ENCODE results near the gene EMID1. TPM values are rescaled to one million over a fixed set of nuclear protein-coding genes. Genes with fewer than 3 reads are reported as not detected.

EMID1 gene
- total RNA-seq, 2 experiments from 2014 or later: not detected

DNA sequence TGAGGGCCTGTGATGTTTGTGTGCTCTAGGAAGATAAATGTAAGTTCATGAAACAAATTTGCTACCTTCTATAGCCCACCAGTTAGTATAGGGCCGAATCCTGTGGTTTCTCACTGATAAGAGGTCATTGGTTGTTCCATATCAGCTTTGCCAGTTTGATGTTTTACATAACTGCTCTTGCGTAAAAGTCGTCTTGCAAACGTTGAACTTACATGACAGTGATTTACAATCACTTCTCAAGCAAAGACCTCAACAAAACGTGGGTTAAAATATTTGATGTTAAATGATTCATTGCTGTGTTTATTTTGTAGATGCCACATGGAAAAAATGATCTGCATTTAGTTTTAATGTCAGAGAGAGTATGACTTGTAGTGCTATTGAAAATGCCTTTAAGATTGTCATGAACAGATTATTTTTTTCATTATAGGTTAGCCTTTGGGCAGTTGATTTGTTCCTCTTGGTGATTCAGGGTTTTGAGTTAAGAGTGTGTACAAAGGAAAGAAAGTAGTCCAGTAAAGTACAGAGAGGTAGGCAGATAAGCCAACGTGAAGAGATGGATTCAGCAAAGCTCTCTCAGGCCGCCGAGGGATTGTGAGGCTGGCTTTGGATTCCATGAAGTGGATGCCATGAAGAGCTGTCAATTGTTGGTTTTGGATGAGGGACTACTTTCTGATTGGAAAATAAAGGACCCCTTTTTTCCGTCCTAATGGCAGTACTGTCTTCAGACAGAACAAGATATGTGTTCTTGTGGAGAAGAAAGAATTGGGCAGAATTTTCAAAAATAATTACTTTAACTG, 65.0 kb downstream of the EMID1 start:
- ATAC-seq (no peak), DNase-seq (no peak)
- Mint-ChIP-seq H3K4me3 (peak overlapping the region; percentile 87), H3K4me1 (ENCODE audit: low read depth) (peaks cover 69% of the 10 kb centered on the region), H3K27me3 (ENCODE audit: low read depth) (no peaks in the 10 kb centered on the region), H3K36me3 (ENCODE audit: low read depth) (peaks cover 82% of the 10 kb centered on the region), H3K9me3 (ENCODE audit: insufficient read depth) (no peaks in the 10 kb centered on the region), H3K27ac (peak overlapping the region; percentile 39)
- CTCF ChIA-PET: interaction anchor here (0.7 to 1.2 kb wide), 4 partner anchors 9 to 43 kb away, joined by 3 read pairs; partner anchors contain the start of gene GAS2L1
- POLR2A ChIA-PET: interaction anchor here (1.1 to 1.3 kb wide), 3 partner anchors 9 to 30 kb away, joined by 3 to 7 read pairs (median 4); no protein-coding TSS in a partner anchor

DNA sequence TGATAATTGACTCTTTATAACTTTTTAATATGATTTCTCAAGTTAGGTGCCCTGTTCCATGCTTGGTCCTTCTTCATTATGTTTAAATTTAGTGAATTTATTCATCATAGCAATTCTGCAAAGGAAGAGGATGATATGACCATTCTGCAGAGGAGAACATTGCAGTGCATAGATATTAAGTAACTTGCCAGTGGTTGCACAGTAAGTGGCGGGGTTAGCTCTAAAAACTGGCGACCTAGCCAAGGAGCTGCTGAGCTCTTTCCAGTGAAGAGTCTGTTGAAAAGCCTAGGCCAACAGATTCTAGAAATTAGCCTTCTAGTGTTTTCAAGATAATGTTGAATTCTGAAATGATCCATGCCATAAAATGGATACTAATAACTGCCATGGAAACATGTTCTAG, 66.9 kb downstream of the EMID1 start:
- ChIA-PET CTCF (interaction anchor here (1.2 kb wide), 1 partner anchor 16 kb away, joined by 3 read pairs; no protein-coding TSS in a partner anchor), POLR2A (interaction anchor here (0.5 kb wide), 1 partner anchor 1382 kb away, joined by 3 read pairs; no protein-coding TSS in a partner anchor)
- Mint-ChIP-seq H3K27ac (no peak overlapping the region), H3K4me1 (ENCODE audit: low read depth) (peaks cover 64% of the 10 kb centered on the region), H3K4me3 (no peak overlapping the region), H3K27me3 (ENCODE audit: low read depth) (no peaks in the 10 kb centered on the region), H3K36me3 (ENCODE audit: low read depth) (peaks cover 88% of the 10 kb centered on the region), H3K9me3 (ENCODE audit: insufficient read depth) (no peaks in the 10 kb centered on the region)
- no peak for DNase-seq
- ATAC-seq: no peak

DNA sequence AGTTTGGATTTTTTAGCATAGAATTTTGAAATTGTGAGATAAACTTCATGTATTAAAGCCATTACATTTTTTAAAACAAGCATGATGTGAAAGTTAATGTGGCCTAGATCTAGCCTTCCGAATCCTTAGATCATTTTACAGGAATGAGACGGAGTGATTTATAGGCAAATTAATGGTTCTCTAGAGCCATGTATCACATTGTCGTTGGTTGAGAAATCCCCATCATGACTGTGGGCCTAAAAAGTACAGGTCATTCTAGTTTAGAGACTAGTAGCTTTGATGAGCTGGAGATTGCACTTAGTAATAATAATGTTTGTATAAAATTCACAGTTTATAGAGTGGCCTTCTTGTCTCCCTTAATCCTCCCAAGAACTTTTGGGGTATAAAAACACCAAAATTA, 69.5 kb downstream of the EMID1 start:
- Mint-ChIP-seq H3K27me3 (ENCODE audit: low read depth) (no peaks in the 10 kb centered on the region), H3K9me3 (ENCODE audit: insufficient read depth) (no peaks in the 10 kb centered on the region), H3K4me3 (no peak overlapping the region), H3K36me3 (ENCODE audit: low read depth) (peaks cover 93% of the 10 kb centered on the region), H3K27ac (no peak overlapping the region), H3K4me1 (ENCODE audit: low read depth) (peaks cover 69% of the 10 kb centered on the region)
- no peak for DNase-seq
- ChIA-PET CTCF (interaction anchor here (1.2 kb wide), 1 partner anchor 11 kb away, joined by 3 read pairs; no protein-coding TSS in a partner anchor), POLR2A (no interaction called here)
- ATAC-seq: no peak

DNA sequence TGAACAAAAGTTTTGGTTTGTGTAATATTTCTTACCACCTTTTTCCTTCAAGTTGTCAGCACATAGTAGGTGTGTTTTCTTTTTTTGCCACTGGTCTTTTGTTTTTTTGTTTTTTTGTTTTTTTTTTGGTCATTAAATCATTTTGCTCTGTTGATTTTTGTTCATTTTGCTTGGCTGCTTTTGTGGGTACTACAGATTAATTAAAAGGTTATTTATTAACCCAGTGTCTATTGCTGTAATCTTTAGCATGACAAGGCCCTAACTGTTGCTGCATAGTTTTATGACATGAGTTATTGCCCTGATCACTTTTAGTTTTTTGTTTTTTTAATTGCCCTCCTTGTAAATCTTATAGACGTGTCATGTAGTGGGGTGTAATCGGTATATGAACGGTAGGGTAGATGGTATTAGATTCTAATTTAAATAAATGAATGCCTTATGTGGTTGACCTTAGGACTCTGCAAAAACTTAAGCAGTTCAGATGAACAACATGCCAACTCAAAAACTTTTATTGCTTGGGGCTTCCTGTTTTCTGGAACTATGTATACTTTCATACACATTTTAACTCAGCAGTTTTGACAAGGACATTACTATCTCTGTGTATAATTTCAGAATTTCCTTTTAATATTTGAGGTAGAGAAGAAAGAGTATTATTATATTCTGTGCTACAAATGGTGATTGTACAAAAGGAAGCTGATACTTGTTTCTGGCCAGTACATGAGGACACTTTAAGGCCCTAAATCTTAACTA, 70.3 kb downstream of the EMID1 start:
- H3K27me3 Mint-ChIP-seq (ENCODE audit: low read depth): no peaks in the 10 kb centered on the region
- no peak for ATAC-seq
- peaks cover 88% of the 10 kb centered on the region for H3K36me3 Mint-ChIP-seq (ENCODE audit: low read depth)
- H3K4me3 Mint-ChIP-seq: no peak overlapping the region
- DNase-seq: no peak
- peaks cover 62% of the 10 kb centered on the region for H3K4me1 Mint-ChIP-seq (ENCODE audit: low read depth)
- H3K27ac Mint-ChIP-seq: no peak overlapping the region
- no peaks in the 10 kb centered on the region for H3K9me3 Mint-ChIP-seq (ENCODE audit: insufficient read depth)
- ChIA-PET POLR2A (interaction anchor here (0.8 kb wide), 1 partner anchor 7 kb away, joined by 3 read pairs; no protein-coding TSS in a partner anchor), CTCF (interaction anchor here (1.2 kb wide), 1 partner anchor 10 kb away, joined by 3 read pairs; no protein-coding TSS in a partner anchor)

DNA sequence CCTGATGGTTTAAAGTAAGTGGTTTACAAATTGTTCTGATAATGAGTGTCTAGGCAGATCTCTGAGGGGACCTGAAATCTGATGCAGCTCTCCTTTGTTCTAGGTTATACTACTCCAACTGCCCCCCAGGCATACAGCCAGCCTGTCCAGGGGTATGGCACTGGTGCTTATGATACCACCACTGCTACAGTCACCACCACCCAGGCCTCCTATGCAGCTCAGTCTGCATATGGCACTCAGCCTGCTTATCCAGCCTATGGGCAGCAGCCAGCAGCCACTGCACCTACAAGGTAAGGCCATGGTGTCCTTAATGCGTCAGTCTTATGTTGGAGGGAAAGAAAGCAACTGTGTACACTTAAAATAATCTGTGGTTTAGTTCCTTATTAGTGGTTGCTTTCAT, 72.2 kb downstream of the EMID1 start:
- no peaks in the 10 kb centered on the region for H3K27me3 Mint-ChIP-seq (ENCODE audit: low read depth)
- H3K4me1 Mint-ChIP-seq (ENCODE audit: low read depth): peaks cover 43% of the 10 kb centered on the region
- no peak overlapping the region for H3K4me3 Mint-ChIP-seq
- POLR2A ChIA-PET: no interaction called here
- CTCF ChIA-PET: interaction anchor here (0.8 to 1.0 kb wide), 2 partner anchors 15 to 33 kb away, joined by 3 read pairs; no protein-coding TSS in a partner anchor
- no peak overlapping the region for H3K27ac Mint-ChIP-seq
- H3K9me3 Mint-ChIP-seq (ENCODE audit: insufficient read depth): no peaks in the 10 kb centered on the region
- DNase-seq: no peak
- H3K36me3 Mint-ChIP-seq (ENCODE audit: low read depth): peaks cover 82% of the 10 kb centered on the region
- ATAC-seq: no peak

DNA sequence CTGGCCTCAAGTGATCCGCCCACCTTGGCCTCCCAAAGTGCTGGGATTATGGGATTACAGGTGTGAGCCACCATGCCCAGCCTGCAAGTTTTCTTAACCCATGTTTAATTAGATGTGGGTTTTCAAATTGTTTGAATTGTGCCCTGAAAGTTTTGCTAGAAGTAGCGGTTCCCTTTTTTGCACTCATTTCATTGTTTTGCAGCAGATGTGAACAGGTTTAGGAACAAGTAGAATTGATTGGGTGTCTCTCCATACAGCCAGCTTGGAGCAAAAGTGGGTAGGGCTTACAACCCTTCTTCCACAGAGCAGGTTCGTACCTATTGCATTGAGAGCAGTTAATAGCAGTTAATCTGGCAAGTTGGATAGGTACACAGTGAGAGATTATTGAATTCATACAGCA, 78.5 kb downstream of the EMID1 start:
- H3K27me3 Mint-ChIP-seq (ENCODE audit: low read depth): no peaks in the 10 kb centered on the region
- DNase-seq: no peak
- H3K4me3 Mint-ChIP-seq: no peak overlapping the region
- ATAC-seq: no peak
- CTCF ChIA-PET: no interaction called here
- H3K4me1 Mint-ChIP-seq (ENCODE audit: low read depth): peaks cover 6% of the 10 kb centered on the region
- POLR2A ChIA-PET: interaction anchor here (1.1 kb wide), 1 partner anchor 16 kb away, joined by 5 read pairs; the partner anchor contains the start of genes EWSR1 and RHBDD3
- no peak overlapping the region for H3K27ac Mint-ChIP-seq
- H3K9me3 Mint-ChIP-seq (ENCODE audit: insufficient read depth): no peaks in the 10 kb centered on the region
- H3K36me3 Mint-ChIP-seq (ENCODE audit: low read depth): peaks cover 78% of the 10 kb centered on the region

DNA sequence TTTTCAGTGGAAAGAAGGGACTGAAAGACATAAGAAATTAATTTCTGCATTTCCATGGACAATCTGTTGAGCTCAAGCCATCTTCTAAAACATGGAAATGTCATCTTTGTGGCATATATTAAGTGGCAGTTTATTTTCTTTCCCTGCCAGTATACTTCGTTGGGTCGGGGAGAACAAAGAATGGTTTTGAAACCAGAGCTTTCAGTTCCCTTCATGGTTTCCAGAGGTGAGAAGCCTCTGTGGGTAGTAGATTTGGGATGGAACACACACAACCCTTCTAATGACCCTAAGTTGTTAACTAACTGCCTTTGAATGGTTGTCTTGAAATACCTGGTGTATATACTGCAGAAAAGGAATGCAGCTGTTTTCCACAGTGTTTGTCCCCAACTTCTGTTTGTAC, 83.1 kb downstream of the EMID1 start:
- Mint-ChIP-seq H3K4me3 (no peak overlapping the region), H3K9me3 (ENCODE audit: insufficient read depth) (no peaks in the 10 kb centered on the region), H3K27me3 (ENCODE audit: low read depth) (no peaks in the 10 kb centered on the region), H3K36me3 (ENCODE audit: low read depth) (peaks cover 83% of the 10 kb centered on the region), H3K4me1 (ENCODE audit: low read depth) (peaks cover 5% of the 10 kb centered on the region), H3K27ac (no peak overlapping the region)
- ChIA-PET POLR2A (interaction anchor here (1.0 kb wide), 1 partner anchor 10 kb away, joined by 3 read pairs; no protein-coding TSS in a partner anchor), CTCF (interaction anchor here (0.8 to 1.2 kb wide), 3 partner anchors 8 to 17 kb away, joined by 3 read pairs; no protein-coding TSS in a partner anchor)
- ATAC-seq (no peak), DNase-seq (no peak)

DNA sequence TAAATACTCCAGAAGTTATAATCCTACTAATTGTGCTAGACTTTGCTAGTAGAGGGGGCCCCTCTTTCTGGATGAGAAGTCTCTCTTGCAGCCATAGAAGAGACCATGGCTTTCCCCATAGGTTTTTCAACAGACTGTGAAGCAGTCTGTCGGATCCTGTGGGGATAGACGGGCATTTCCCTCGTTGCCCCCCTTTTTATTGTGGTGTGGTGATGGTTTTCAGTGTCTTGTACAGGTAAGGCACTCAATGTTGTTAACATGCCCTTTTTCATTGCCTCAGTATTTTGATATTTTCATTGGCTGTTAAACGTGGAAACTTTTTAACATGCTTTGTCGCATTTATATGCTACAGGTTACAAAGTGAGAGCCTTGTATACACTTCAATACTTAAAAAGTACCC, 84.4 kb downstream of the EMID1 start:
- Mint-ChIP-seq H3K36me3 (ENCODE audit: low read depth) (peaks cover 82% of the 10 kb centered on the region), H3K4me1 (ENCODE audit: low read depth) (peaks cover 5% of the 10 kb centered on the region), H3K4me3 (no peak overlapping the region), H3K27ac (no peak overlapping the region), H3K9me3 (ENCODE audit: insufficient read depth) (no peaks in the 10 kb centered on the region), H3K27me3 (ENCODE audit: low read depth) (no peaks in the 10 kb centered on the region)
- ChIA-PET CTCF (no interaction called here), POLR2A (no interaction called here)
- DNase-seq (no peak), ATAC-seq (no peak)

DNA sequence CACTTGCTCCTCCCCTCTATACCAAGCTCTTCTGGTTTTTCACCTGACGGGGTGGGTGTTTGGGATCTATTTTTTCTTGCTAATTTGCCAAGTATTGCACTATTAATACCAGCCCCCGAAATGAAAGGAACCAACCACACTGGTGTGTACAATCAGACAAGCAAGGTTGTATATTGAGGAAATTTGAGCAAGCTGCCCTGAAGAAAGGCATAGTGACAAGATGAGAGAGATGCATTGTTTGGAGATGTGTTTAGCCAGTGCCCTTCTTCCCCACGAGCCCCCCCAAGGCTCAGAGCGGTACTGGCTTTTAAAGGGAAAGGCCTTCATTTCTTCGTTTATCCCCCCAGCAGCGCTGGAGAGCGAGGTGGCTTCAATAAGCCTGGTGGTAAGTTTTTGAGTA, 85.5 kb downstream of the EMID1 start:
- ATAC-seq (no peak), DNase-seq (no peak)
- no peaks in the 10 kb centered on the region for H3K27me3 Mint-ChIP-seq (ENCODE audit: low read depth)
- ChIA-PET POLR2A (no interaction called here), CTCF (no interaction called here)
- H3K4me3 Mint-ChIP-seq: no peak overlapping the region
- peaks cover 82% of the 10 kb centered on the region for H3K36me3 Mint-ChIP-seq (ENCODE audit: low read depth)
- H3K4me1 Mint-ChIP-seq (ENCODE audit: low read depth): peaks cover 5% of the 10 kb centered on the region
- no peaks in the 10 kb centered on the region for H3K9me3 Mint-ChIP-seq (ENCODE audit: insufficient read depth)
- no peak overlapping the region for H3K27ac Mint-ChIP-seq

DNA sequence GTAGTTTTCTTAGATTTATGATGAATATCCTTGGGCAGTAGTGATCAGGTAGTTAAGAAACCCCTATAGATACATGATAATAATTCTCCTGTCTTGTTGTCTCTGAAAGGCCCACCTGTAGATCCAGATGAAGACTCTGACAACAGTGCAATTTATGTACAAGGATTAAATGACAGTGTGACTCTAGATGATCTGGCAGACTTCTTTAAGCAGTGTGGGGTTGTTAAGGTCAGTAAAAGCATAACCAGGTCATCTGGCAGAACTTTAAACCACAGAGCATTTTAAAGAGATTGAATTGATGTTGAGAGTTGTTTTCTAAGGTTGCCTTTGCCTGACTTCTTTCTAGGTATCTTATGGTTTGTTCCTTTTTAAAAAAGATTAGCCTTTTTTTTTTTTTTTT, 86.7 kb downstream of the EMID1 start:
- Mint-ChIP-seq H3K27me3 (ENCODE audit: low read depth) (no peaks in the 10 kb centered on the region), H3K27ac (peak overlapping the region; percentile 20), H3K4me1 (ENCODE audit: low read depth) (peaks cover 5% of the 10 kb centered on the region), H3K4me3 (no peak overlapping the region), H3K9me3 (ENCODE audit: insufficient read depth) (no peaks in the 10 kb centered on the region), H3K36me3 (ENCODE audit: low read depth) (peaks cover 80% of the 10 kb centered on the region)
- CTCF ChIA-PET: no interaction called here
- no peak for ATAC-seq
- POLR2A ChIA-PET: no interaction called here
- DNase-seq: no peak

DNA sequence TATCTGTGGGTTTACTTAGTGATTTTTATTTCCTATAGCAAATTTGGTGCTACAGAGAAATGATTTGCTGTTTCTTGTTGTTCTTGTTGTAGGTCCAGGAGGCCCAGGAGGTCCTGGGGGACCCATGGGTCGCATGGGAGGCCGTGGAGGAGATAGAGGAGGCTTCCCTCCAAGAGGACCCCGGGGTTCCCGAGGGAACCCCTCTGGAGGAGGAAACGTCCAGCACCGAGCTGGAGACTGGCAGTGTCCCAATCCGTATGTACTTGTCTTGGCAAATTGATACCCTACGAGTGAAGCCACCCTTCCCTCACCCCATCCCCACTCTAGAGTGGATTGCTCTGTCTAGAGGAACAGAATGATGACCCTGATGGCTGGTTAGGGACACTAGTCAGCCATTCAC, 92.9 kb downstream of the EMID1 start:
- no peaks in the 10 kb centered on the region for H3K27me3 Mint-ChIP-seq (ENCODE audit: low read depth)
- CTCF ChIA-PET: no interaction called here
- POLR2A ChIA-PET: no interaction called here
- no peak overlapping the region for H3K4me3 Mint-ChIP-seq
- DNase-seq (no peak), ATAC-seq (no peak)
- H3K27ac Mint-ChIP-seq: no peak overlapping the region
- peaks cover 64% of the 10 kb centered on the region for H3K36me3 Mint-ChIP-seq (ENCODE audit: low read depth)
- peaks cover 2% of the 10 kb centered on the region for H3K4me1 Mint-ChIP-seq (ENCODE audit: low read depth)
- no peaks in the 10 kb centered on the region for H3K9me3 Mint-ChIP-seq (ENCODE audit: insufficient read depth)

All from activated CD8-positive, alpha-beta T cell treated with anti-CD3 and anti-CD28 coated beads, Interleukin-2, amount 10 ng/mL, durations not matched to agents 7 days and 5 days (primary cell).